ENCODE results near the gene LRRC58. TPM values are rescaled to one million over a fixed set of nuclear protein-coding genes. Genes with fewer than 3 reads are reported as not detected.
"Not testable (repeated sequence)": the region's sequence is repeated elsewhere in the genome, so short reads cannot be mapped to it uniquely, and the experiment has no call there.

LRRC58 gene
- total RNA-seq, 1 donor from 2014 or later, result 8.7 TPM

GRCh38 chr3:120348065-120348990, 826 bp downstream of the LRRC58 start:
- DNase-seq (ENCODE audit: missing footprints) (no peak), ATAC-seq (no peak)
- intact Hi-C loops (cut with DNase I), result loop anchor here (2.0 to 5.0 kb wide), 3 partner anchors 69 to 210 kb away; no protein-coding TSS in a partner anchor

- intact Hi-C loops (cut with DNase I), result no loop called here
- ATAC-seq (no peak), DNase-seq (ENCODE audit: missing footprints) (no peak)
These were observed 4.8 kb downstream of the LRRC58 start for GRCh38 chr3:120344349-120344748.

GRCh38 chr3:120341658-120342346, 7.4 kb downstream of the LRRC58 start:
- intact Hi-C loops (cut with DNase I), result no loop called here
- ATAC-seq (no peak), DNase-seq (ENCODE audit: missing footprints) (no peak)

GRCh38 chr3:120339362-120339761, 9.8 kb downstream of the LRRC58 start:
- no peak for ATAC-seq
- no peak for DNase-seq (ENCODE audit: missing footprints)

GRCh38 chr3:120338517-120338916, 10.6 kb downstream of the LRRC58 start:
- ATAC-seq (no peak), DNase-seq (ENCODE audit: missing footprints) (no peak)
- intact Hi-C loops (cut with DNase I), result no loop called here

More at GRCh38 chr3:120339362-120339761, 9.8 kb downstream of the LRRC58 start:
- intact Hi-C loops (cut with DNase I), result no loop called here

GRCh38 chr3:120332646-120333045, 16.5 kb downstream of the LRRC58 start:
- DNase-seq (ENCODE audit: missing footprints) (no peak), ATAC-seq (no peak)

GRCh38 chr3:120331076-120331475, 18.1 kb downstream of the LRRC58 start:
- no peak for ATAC-seq

More at GRCh38 chr3:120332646-120333045, 16.5 kb downstream of the LRRC58 start:
- intact Hi-C loops (cut with DNase I), result no loop called here

GRCh38 chr3:120326784-120327183, 22.4 kb downstream of the LRRC58 start:
- ATAC-seq (no peak), DNase-seq (ENCODE audit: missing footprints) (no peak)
- intact Hi-C loops (cut with DNase I), result no loop called here

More at GRCh38 chr3:120331076-120331475, 18.1 kb downstream of the LRRC58 start:
- intact Hi-C loops (cut with DNase I), result no loop called here
- no peak for DNase-seq (ENCODE audit: missing footprints)

- no peak for ATAC-seq
- intact Hi-C loops (cut with DNase I), result no loop called here
- no peak for DNase-seq (ENCODE audit: missing footprints)
These were observed 25.0 kb downstream of the LRRC58 start for GRCh38 chr3:120324190-120324589.

- ATAC-seq; DNase-seq (ENCODE audit: missing footprints); intact Hi-C loops (cut with DNase I): not testable (repeated sequence)
These were observed 25.4 kb downstream of the LRRC58 start for GRCh38 chr3:120323761-120324160.

- intact Hi-C loops (cut with DNase I), result no loop called here
- ATAC-seq, result no peak
- DNase-seq (ENCODE audit: missing footprints), result no peak
These were observed 37.0 kb downstream of the LRRC58 start for GRCh38 chr3:120311863-120312794.

GRCh38 chr3:120306519-120307455, 42.4 kb downstream of the LRRC58 start:
- DNase-seq (ENCODE audit: missing footprints), result no peak
- ATAC-seq, result no peak
- intact Hi-C loops (cut with DNase I), result no loop called here

- ATAC-seq, result no peak
- DNase-seq (ENCODE audit: missing footprints), result no peak
- intact Hi-C loops (cut with DNase I), result no loop called here
These were observed 44.5 kb downstream of the LRRC58 start for GRCh38 chr3:120304616-120305015.

GRCh38 chr3:120302361-120302760, 46.8 kb downstream of the LRRC58 start:
- ATAC-seq, result peak; percentile 93
- no peak for DNase-seq (ENCODE audit: missing footprints)
- intact Hi-C loops (cut with DNase I), result no loop called here

- no peak for ATAC-seq
- intact Hi-C loops (cut with DNase I), result no loop called here
These were observed 48.2 kb downstream of the LRRC58 start for GRCh38 chr3:120300971-120301370.

GRCh38 chr3:120299403-120299802, 49.8 kb downstream of the LRRC58 start:
- no peak for DNase-seq (ENCODE audit: missing footprints)
- intact Hi-C loops (cut with DNase I), result no loop called here
- ATAC-seq, result no peak

More at GRCh38 chr3:120300971-120301370, 48.2 kb downstream of the LRRC58 start:
- no peak for DNase-seq (ENCODE audit: missing footprints)

- ATAC-seq (no peak), DNase-seq (ENCODE audit: missing footprints) (no peak)
- intact Hi-C loops (cut with DNase I), result no loop called here
These were observed 50.2 kb downstream of the LRRC58 start for GRCh38 chr3:120298996-120299395.

GRCh38 chr3:120291552-120291951, 57.6 kb downstream of the LRRC58 start:
- DNase-seq (ENCODE audit: missing footprints); intact Hi-C loops (cut with DNase I); ATAC-seq: not testable (repeated sequence)
